H54 (cell line): ENCODE results near the gene IL15RA.

ENCODE experiments used
- DNase-seq: peaks from one replicate; pipeline ENCODE4 v3.0.0; 2011; ENCODE audit warnings: low spot score, mixed read lengths; ENCODE audit not compliant: insufficient read length
- FAIRE-seq: peaks from 3 replicates; lab custom pipeline; 2011; peaks lifted over from hg19 to GRCh38; lab: Jason Lieb, UNC
- POLR2A ChIP-seq: IDR thresholded peaks from 2 replicates; pipeline ENCODE4 v1.6.1; 2011; ENCODE audit warnings: low read depth, mild to moderate bottlenecking, low read length

IL15RA gene

DNA sequence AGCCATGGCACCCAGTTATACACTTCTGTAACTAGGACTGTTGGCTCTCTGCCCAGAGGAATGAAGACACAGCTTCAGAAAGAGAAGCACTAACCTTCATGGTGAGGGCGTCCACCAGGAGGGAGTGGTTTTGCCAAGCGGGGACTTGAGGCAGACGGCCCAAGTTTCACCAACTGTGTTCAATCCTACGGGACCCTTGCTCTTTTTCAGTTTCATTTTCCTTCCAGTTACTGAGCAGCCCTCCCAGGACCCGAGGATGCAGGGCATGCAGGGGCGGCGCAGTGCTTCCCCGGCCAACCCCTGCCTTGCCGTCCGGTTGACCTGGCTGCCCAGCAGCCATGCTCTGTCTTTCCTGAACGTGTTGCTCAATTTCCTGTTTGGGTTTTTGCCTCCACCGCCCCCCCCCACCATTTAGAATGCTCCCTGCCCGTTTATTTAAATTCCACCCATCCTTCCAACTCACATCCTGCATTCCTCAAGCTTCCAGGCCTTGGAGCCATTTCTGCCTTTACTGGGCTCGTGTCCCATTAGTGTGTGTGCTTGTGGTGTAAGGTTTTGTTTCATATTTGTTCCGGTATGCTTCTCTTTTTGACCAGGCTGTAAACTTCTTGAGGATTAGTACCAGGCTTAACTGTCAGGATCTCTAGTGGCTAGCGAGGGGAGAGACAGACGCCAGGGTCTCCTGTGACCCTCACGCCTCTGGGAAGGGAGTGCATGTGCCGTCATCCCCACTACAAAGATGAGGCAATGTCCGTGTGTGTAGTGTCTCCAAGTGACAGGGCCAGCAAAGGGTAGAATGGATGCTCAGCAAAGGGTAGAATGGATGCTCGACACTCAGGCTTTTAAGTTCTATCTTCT is 31.6 kb downstream of the IL15RA start:
- TF ChIP-seq POLR2A: no peak
- DNase-seq: no peak
- no peak for FAIRE-seq

DNA sequence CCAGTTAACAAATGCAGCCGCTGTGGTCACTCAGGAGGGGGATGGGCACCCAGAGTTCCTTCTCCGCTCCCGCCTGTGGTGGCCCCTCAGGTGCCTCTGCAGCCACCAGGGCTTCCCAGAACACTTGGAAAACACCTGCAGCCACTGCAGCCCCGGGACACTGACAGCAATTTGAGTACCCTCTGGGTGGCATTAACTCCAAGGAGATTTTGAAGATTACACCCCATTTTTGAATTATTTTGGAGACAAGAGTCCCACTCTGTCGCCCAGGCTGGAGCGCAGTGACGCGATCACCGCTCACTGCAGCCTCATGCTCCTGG is 32.2 kb downstream of the IL15RA start:
- FAIRE-seq (no peak), DNase-seq (no peak)
- TF ChIP-seq POLR2A: no peak

DNA sequence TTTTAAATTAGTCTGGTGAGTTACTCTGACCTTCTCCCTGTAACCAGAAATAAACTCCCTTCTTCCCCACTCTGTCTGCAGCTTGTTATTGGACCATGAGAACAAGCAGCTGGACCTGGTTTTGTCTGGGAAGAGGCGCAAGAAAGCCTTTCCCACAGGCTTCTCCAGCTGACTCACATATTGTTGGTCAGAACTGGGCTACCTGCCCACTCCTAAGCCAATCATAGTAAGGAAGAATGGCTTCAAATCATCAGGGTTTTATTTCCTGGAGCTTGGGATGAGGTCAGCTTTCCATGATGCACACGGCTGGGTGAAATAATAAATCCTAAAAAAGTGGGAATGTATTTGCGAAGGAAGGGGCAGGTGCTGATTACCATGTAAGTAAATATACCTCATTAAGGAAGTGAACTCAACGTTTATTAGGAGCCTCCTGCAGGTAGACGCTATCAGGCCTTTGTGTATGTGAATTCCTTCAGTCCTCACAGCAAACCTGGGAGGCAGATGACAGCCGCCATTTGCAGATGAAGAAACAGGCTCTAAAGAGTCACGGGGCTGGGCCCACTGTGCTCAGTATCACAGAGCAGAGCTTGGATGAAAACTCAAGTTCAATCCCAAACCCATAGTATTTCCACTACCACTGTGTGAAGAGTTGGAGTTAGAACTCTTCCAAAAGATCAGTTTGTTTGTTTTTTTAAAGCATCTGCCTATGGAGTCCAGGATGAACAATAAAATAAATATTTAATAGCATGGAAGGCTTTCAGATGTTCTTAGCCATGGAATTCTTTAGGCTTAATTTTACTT is 32.8 kb downstream of the IL15RA start:
- TF ChIP-seq POLR2A: no peak
- DNase-seq (peak; percentile 61), FAIRE-seq (no peak)

DNA sequence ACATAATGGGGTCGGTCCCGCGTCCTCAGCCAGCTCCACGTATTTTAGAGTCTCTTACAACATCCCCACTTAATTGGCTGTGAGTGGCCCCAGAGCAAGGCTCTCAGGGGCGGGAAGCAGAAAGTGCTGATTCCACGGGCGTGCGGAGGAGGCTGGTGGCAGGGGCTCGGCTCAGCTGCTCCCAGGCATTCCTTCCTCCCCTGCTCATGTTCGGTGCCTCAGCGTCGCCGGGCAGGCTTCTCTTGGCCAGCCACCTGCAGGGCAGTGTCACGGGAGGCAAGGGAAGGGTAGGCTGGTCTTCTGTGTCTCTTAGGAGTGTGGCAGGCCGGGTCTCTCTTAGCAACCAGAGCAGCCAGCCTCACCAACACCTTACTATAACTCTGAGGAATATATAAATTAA is 33.8 kb downstream of the IL15RA start:
- DNase-seq (no peak), FAIRE-seq (no peak)
- no peak for TF ChIP-seq POLR2A

DNA sequence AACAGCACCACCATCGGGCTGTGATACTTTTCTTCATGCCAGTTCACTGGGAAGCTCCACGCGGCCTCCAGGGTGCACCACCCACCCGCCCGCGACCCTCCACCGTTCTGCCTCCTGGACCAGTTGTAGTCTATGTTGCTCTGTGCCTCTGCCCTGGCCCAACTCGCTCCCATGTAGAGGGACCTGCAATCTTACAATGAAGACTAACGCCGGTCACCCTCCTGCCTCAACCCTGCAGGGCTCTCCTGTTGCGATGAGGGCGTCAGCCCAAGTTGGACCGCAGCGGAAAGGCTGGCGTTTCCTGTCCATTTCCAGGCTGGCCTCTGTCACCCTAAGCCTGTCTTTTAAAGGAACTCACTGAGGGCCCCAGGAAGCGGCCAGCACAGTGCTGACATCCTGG is 34.9 kb downstream of the IL15RA start:
- FAIRE-seq (no peak), DNase-seq (no peak)
- TF ChIP-seq POLR2A: no peak

DNA sequence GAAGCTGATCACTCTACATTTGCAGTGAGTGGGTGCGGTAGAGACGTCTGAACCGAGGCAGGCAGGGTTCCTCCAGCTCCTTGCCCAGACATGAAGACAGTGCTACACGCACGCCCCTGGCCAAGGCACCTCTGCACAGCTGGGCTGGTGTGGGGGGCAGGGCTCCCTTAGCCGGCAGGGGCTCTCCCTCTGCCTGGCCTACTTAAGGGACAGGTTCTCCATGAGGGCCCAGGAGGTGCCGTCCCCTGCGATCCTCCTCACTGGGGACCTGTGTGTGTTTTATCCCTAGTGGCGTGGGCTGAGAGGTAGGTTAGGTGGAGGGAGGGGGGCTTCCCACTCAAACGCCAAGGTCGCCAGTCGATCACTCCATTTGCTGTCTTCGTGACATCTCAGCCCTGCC is 35.3 kb downstream of the IL15RA start:
- no peak for TF ChIP-seq POLR2A
- FAIRE-seq (no peak), DNase-seq (no peak)

DNA sequence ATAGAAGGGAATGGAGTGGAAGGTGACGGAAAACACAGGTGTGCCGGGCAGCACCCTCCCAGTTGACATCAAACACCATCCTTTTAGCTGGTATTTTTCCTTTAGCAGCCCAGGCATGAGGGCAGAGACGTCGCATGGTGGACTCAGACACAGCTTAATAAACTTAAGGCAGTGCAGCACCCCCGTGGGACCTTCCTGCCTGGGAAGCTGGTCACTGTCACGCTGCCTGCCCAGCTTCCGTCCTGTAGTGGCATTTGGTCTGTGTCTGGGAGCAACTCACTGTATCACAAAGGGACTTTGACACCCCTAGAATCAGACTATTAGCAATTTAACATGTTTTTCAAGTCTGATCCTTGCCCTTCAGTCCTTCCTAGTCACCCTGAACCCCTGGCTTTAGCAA is 35.8 kb downstream of the IL15RA start:
- FAIRE-seq (no peak), DNase-seq (no peak)
- no peak for TF ChIP-seq POLR2A

DNA sequence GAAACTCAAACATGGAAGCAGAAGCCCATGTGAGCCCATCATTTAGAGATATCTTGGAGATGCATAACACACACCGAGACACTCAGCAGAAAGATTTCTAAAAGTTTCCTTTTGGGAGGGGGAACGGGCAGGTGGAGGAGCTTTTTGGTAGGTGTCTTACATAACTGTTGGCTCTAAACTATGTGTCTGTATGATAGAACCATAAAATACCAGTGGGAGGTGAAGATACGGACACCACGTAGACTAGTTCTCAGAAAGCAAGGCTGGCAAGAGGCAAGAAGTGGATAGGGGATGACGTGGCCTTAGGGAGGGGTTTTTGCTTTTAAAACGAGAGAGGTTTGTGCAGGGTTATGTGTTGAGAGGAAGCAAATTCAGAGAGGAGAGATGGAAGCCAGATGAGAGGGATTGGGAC is 36.5 kb downstream of the IL15RA start:
- no peak for FAIRE-seq
- TF ChIP-seq POLR2A: no peak
- no peak for DNase-seq

DNA sequence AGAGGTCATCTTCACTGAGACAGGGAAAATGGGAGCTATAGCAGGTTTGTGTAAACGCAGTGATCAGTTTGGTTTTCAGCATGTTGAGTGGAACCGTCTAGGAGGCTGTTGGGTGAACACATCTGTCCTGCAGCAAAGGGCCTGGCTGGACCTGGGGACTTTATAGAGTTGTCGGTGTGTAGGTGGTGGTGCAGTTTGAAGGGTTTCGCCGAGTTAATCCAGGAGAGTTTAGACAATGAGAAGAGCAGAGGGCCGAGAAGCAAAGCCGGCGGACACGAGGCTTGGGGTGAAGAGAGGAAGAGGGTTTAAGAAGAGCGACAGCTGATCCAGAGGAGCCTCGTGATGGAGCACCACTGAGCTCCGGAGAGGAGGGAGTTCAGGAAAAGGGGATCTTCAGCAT is 39.1 kb downstream of the IL15RA start:
- DNase-seq (no peak), FAIRE-seq (no peak)
- TF ChIP-seq POLR2A: no peak

DNA sequence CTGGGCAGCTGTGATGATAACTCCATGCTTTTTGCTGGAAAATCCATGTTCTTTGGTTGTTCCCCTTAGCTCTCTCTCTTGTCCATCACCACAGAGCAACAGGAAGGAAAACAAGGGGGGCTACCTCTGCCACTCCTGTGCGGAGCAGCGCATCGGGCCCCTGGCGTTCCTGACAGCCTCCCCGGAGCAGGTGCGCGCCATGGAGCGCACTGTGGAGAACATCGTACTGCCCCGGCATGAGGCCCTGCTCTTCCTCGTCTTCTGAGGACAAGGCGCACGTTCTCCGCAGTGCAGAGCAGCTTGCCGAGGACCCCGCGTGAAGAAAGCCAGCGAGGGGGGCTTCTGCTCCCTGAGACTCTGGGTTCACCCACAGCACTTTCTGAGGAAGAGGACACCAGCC is 40.3 kb downstream of the IL15RA start:
- no peak for FAIRE-seq
- no peak for TF ChIP-seq POLR2A

DNA sequence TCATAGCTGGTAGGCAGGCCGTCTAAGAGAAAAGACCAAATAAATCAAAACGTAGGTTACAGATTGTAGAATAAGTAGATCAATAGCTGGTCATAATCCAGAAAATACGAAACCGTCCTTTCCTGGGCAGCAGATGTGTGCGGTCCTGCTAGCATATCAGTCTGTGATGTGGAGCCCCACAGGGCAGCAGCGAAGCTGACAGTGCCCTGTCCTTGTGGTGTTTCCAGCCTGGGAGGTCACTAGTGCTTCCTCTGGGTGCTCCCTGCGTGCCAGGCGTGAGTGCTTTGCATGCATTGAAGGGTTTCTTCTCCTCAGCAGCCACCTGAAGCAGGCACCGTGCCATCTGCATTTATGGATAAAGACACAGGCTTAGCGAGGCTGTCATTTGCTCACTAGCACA is 41.7 kb downstream of the IL15RA start:
- FAIRE-seq (no peak), DNase-seq (no peak)
- TF ChIP-seq POLR2A: no peak

More for the DNA sequence above, 40.3 kb downstream of the IL15RA start:
- DNase-seq: no peak

DNA sequence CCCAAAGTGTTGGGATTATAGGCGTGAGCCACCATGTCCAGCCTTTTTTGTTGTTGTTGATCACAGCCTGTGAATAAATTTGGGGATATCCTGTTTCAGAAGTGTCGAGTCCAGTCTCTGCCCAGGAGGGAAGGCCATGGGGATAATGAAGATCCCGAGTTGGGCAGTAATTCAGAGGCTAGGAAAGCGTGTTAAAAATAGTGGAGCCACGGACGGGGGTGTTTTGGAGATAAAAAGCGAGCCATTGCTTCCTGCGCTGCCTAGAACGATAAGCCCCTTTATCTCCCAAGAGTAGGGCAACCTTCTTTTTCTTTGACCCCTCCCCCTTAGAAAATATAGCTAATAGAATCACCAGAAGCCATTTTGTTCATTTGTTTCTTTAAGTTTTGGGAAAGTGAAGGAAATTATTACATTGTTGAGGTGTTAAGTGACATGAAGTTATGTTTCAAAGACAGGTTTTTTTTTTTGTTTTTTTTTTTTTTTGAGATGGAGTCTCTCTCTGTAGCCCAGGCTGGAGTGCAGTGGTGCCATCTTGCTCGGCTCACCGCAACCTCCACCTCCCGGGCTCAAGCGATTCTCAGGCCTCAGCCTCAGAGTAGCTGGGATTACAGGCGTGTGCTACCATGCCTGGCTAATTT is 43.3 kb downstream of the IL15RA start:
- FAIRE-seq (no peak), DNase-seq (no peak)

DNA sequence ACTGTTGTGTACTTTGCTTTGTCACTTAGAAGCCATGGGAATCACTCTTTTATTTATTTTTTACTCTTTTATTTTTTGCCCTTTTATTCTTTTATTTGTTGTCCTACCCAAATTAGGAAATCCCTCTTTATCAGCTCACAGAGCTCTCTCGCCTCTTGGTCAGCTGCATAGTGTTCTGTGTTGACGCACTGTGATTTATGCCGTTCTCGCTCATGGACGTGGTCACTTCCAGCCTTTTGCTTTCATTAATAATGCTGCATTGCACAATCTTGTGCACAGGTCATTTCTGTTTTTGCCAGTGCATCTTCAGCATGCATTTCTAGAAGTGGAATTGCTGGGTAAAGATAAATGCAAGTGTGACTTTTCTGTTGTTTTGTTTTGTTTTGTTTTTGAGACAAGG is 45.0 kb downstream of the IL15RA start:
- FAIRE-seq (no peak), DNase-seq (no peak)

More for the DNA sequence above, 43.3 kb downstream of the IL15RA start:
- no peak for TF ChIP-seq POLR2A

DNA sequence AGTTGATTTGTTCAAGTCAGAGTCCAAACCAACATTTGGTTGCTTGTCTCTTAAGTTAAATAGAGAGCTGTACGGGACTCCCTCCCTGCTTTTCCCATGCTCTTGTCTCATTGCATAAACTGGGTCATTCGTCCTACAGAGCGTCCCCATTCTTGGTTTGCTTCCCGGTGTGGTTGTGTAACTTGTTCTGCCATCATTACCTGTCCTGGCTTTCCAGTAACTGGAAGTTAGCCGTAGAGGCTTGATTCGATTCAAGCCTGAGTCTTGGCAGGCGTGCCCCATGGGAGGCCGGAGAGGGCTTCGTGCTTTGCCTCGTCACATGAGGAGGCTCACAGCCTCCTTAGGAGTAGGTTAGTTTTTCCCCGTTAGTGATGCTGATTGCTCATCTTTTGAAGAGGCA is 47.1 kb downstream of the IL15RA start:
- no peak for DNase-seq

More for the DNA sequence above, 45.0 kb downstream of the IL15RA start:
- TF ChIP-seq POLR2A: no peak

DNA sequence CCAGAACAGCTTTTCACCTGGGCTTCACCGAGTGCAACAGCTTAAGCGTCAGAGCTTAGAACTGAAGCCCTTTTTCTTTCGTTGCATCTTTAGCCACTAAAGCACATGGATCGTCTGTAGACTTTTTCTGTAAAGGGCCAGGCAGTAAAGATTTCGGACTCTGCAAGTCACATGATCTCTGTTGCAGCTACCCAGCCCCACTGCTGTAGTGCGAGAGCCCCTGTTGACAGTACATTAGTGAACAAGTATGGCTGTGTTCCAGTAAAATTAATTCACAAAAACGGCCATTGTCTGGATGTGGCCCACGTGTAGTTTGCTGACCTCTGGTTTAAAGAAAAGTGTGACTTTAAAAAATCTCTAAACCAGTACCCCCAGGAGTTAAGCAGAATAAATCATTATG is 47.9 kb downstream of the IL15RA start:
- DNase-seq: no peak
- no peak for TF ChIP-seq POLR2A
- no peak for FAIRE-seq

More for the DNA sequence above, 47.1 kb downstream of the IL15RA start:
- FAIRE-seq: no peak
- TF ChIP-seq POLR2A: no peak
